ENCODE data around the gene PER3. TPM values are rescaled to one million over a fixed set of nuclear protein-coding genes. Genes with fewer than 3 reads are reported as not detected.

Gene PER3
- total and polyA plus RNA-seq, 2 donors from 2014 or later: 5.1 to 23.8 TPM

DNA sequence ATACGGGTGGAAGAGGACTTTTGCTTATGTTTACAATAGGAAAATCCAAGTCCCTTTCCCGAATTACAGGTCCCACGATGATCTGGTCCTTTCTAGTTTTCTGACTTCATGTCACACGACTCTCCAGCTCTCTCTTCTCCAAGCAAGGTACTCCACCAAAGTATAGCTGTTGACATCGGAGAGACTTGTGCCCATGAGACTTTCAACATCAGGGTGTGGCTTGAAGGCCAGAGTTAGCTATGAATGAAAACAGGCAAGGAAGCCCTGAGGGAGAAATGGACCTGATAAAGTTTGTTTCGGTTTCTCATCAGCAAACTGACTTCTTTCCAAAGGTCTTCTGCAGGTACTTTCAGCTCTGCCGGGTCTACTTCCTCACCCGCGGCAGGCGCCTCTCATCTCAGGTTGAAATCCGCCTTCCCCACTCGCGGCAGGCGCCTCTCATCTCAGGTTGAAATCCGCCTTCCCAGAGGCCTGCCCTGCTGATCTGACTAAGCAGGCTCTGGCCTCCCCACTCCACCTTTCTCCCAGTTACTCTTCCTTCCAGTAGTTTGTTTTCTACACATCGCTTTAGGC, 2.1 kb upstream of the PER3 start:
- no peak overlapping the region for H3K9ac ChIP-seq (ENCODE audit: low read length in 3 of 3)
- no peak for DNase-seq
- H3K4me1 ChIP-seq (ENCODE audit: control insufficient read depth in 2 of 3, insufficient read depth in 2 of 3, low read depth in 1 of 3, low read length in 3 of 3): peaks cover 0 to 6% (median 0%) of the 10 kb centered on the region in 3 donors
- TF ChIP-seq, protein P1, sequence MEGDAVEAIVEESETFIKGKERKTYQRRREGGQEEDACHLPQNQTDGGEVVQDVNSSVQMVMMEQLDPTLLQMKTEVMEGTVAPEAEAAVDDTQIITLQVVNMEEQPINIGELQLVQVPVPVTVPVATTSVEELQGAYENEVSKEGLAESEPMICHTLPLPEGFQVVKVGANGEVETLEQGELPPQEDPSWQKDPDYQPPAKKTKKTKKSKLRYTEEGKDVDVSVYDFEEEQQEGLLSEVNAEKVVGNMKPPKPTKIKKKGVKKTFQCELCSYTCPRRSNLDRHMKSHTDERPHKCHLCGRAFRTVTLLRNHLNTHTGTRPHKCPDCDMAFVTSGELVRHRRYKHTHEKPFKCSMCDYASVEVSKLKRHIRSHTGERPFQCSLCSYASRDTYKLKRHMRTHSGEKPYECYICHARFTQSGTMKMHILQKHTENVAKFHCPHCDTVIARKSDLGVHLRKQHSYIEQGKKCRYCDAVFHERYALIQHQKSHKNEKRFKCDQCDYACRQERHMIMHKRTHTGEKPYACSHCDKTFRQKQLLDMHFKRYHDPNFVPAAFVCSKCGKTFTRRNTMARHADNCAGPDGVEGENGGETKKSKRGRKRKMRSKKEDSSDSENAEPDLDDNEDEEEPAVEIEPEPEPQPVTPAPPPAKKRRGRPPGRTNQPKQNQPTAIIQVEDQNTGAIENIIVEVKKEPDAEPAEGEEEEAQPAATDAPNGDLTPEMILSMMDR (IDR thresholded peaks at IDR 0.05; ENCODE audit: borderline replicate concordance, extremely low read depth, insufficient read depth): no peak
- no peaks in the 10 kb centered on the region for H3K9me3 ChIP-seq (ENCODE audit: control insufficient read depth in 2 of 3, insufficient read depth in 1 of 3, low read length in 3 of 3)
- intact Hi-C loops (cut with DNase I): no loop called here
- H3K27ac ChIP-seq (ENCODE audit: low read depth in 2 of 2, low read length in 2 of 2): no peak overlapping the region
- peaks cover 0 to 45% (median 21%) of the 10 kb centered on the region in 3 donors for H3K36me3 ChIP-seq (ENCODE audit: control insufficient read depth in 2 of 3, insufficient read depth in 3 of 3, low read length in 3 of 3)
- no peak overlapping the region for H3K4me3 ChIP-seq (ENCODE audit: low read length in 3 of 3)
- H3K27me3 ChIP-seq (ENCODE audit: control insufficient read depth, insufficient read depth, low read length): no peaks in the 10 kb centered on the region
- no peak for FAIRE-seq

DNA sequence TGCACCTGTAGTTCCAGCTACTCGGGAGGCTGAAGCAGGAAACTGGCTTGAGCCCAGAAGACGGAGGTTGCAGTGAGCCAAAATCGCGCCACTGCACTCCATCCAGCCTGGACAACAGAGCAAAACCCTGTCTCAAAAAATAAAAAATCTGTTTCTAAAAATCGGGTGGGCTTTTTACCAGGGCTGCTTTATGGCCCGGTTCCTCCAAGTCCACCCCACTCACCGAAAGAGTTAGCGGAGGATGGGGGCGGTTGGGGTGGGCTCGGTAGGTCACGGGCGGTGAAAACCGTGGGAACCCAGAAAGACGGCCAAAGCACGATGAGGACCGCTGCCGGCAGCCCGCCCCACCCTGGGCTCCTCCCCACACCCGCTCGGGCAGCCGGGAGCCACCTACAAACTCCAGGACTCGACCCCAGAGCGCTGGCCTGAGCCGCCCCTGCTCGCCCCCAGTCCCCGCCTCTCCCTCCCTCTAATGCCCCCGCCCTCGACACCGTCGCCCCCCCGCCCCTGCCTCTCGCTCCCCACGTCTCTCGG, 846 bp upstream of the PER3 start:
- peak overlapping the region; percentile 38 to 44 (median 42) for H3K4me3 ChIP-seq (ENCODE audit: low read length in 3 of 3)
- intact Hi-C loops (cut with DNase I): no loop called here
- peaks cover 0 to 6% (median 0%) of the 10 kb centered on the region in 3 donors for H3K4me1 ChIP-seq (ENCODE audit: control insufficient read depth in 2 of 3, insufficient read depth in 2 of 3, low read depth in 1 of 3, low read length in 3 of 3)
- FAIRE-seq: no peak
- peak in 3 of 5 donors; percentile 49 to 94 (median 72) for DNase-seq
- H3K27me3 ChIP-seq (ENCODE audit: control insufficient read depth, insufficient read depth, low read length): no peaks in the 10 kb centered on the region
- TF ChIP-seq, protein P1 (IDR thresholded peaks at IDR 0.05; ENCODE audit: borderline replicate concordance, extremely low read depth, insufficient read depth): no peak
- H3K9ac ChIP-seq (ENCODE audit: low read length in 3 of 3): peak overlapping the region in 1 of 3 donors; percentile 20
- H3K27ac ChIP-seq (ENCODE audit: low read depth in 2 of 2, low read length in 2 of 2): peak overlapping the region; percentile 54 to 82
- no peaks in the 10 kb centered on the region for H3K9me3 ChIP-seq (ENCODE audit: control insufficient read depth in 2 of 3, insufficient read depth in 1 of 3, low read length in 3 of 3)
- H3K36me3 ChIP-seq (ENCODE audit: control insufficient read depth in 2 of 3, insufficient read depth in 3 of 3, low read length in 3 of 3): peaks cover 3 to 42% (median 13%) of the 10 kb centered on the region in 3 donors

DNA sequence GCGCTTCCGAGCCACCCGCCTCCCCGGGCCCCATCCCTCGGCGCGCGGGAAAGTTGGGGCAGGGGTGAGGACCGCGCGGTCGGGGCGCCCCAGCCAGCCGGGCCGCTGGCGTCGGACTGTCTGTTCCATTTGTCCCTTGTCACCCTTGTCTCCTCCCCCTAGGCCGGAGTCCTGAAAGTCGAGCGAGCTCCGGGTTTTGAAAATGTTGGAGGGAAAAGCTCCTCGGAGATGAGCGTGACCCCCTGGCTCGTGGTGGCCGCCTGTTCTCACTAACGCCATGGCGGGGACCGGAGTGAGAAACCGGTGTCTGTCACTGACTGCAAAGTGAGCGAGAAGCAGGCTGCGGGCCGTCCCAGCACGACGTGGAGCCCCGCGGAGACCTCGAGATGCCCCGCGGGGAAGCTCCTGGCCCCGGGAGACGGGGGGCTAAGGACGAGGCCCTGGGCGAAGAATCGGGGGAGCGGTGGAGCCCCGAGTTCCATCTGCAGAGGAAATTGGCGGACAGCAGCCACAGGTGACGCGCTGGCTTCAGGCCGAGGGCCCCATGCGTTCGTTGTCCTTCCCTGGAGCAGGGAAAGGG, 491 bp downstream of the PER3 start:
- H3K4me3 ChIP-seq (ENCODE audit: low read length in 3 of 3): peak overlapping the region in 2 of 3 donors; percentile 49 to 77
- DNase-seq: peak; percentile 34 to 85 (median 62)
- no peaks in the 10 kb centered on the region for H3K27me3 ChIP-seq (ENCODE audit: control insufficient read depth, insufficient read depth, low read length)
- intact Hi-C loops (cut with DNase I): no loop called here
- H3K9ac ChIP-seq (ENCODE audit: low read length in 3 of 3): peak overlapping the region in 1 of 3 donors; percentile 62
- TF ChIP-seq, protein P1 (IDR thresholded peaks at IDR 0.05; ENCODE audit: borderline replicate concordance, extremely low read depth, insufficient read depth): no peak
- peak overlapping the region; percentile 79 to 84 for H3K27ac ChIP-seq (ENCODE audit: low read depth in 2 of 2, low read length in 2 of 2)
- no peak for FAIRE-seq
- H3K36me3 ChIP-seq (ENCODE audit: control insufficient read depth in 2 of 3, insufficient read depth in 3 of 3, low read length in 3 of 3): peaks cover 3 to 45% (median 12%) of the 10 kb centered on the region in 3 donors
- peaks cover 0 to 6% (median 0%) of the 10 kb centered on the region in 3 donors for H3K4me1 ChIP-seq (ENCODE audit: control insufficient read depth in 2 of 3, insufficient read depth in 2 of 3, low read depth in 1 of 3, low read length in 3 of 3)
- no peaks in the 10 kb centered on the region for H3K9me3 ChIP-seq (ENCODE audit: control insufficient read depth in 2 of 3, insufficient read depth in 1 of 3, low read length in 3 of 3)
